ENCODE measurements around the gene C12orf50.

GRCh38 chr12:88063375-88063774 is 34.2 kb upstream of the C12orf50 start:
- TF ChIP-seq CTCF (IDR thresholded peaks at IDR 0.05) (no peak), POLR2A (IDR thresholded peaks at IDR 0.05) (no peak), POLR2AphosphoS5 (IDR thresholded peaks at IDR 0.05; ENCODE audit: insufficient read depth in 1 of 2, low read depth in 1 of 2) (no peak)

Data from vagina (tissue), 2 donors.